BLaER1 treated with 17β-estradiol and CSF1 and Interleukin-3, amounts not matched to agents 10 nM and 100 nM (cell line): ENCODE results near the gene CAPZA2.

Experiments
- H3K27ac ChIP-seq, 11 experiments: shearing (Covaris generic); formaldehyde crosslinking; 2 replicates each; pipeline ENCODE4 v1.8.1; 2022
- H3K27me3 ChIP-seq, 11 experiments: shearing (Covaris generic); formaldehyde crosslinking; 2 replicates each; pipeline ENCODE4 v1.8.1; 2022
- H3K36me3 ChIP-seq, 11 experiments: shearing (Covaris generic); formaldehyde crosslinking; 2 replicates each; pipeline ENCODE4 v1.8.1; 2022
- H3K4me1 ChIP-seq, 10 experiments: shearing (Covaris generic); formaldehyde crosslinking; 2 replicates each; pipeline ENCODE4 v1.8.1; 2022
- H3K4me2 ChIP-seq, 11 experiments: shearing (Covaris generic); formaldehyde crosslinking; 2 replicates each; pipeline ENCODE4 v1.8.1; 2022
- H3K4me3 ChIP-seq, 10 experiments: shearing (Covaris generic); formaldehyde crosslinking; 2 replicates each; pipeline ENCODE4 v1.8.1; 2022
- H3K9ac ChIP-seq, 11 experiments: shearing (Covaris generic); formaldehyde crosslinking; 2 replicates each; pipeline ENCODE4 v1.8.1; 2022
- H3K9me3 ChIP-seq, 11 experiments: shearing (Covaris generic); formaldehyde crosslinking; replicated peaks in 1 of 11; 2 replicates each; pipeline ENCODE4 v1.8.1; 2022
- H4K20me1 ChIP-seq, 11 experiments: shearing (Covaris generic); formaldehyde crosslinking; 2 replicates each; pipeline ENCODE4 v1.8.1; 2022
- Cebpa-rat ChIP-seq, 11 experiments: shearing (Covaris generic); IDR thresholded peaks; 2 replicates each; pipeline ENCODE4 v1.8.1; 2022

The CAPZA2 gene

GRCh38 chr7:116829493-116829892 is 32.9 kb upstream of the CAPZA2 start:
- Histone ChIP-seq H3K36me3 (no peaks in the 10 kb centered on the region), H3K4me1 (peaks cover 0 to 12% (median 0%) of the 10 kb centered on the region in 10 experiments; a peak in 2 of 20 replicates), H3K27me3 (no peaks in the 10 kb centered on the region), H4K20me1 (no peaks in the 10 kb centered on the region), H3K9ac (no peak overlapping the region), H3K4me2 (peak overlapping the region in 2 of 11 experiments; percentile 10 to 27; a peak in 1 of 22 replicates), H3K4me3 (no peak overlapping the region), H3K9me3 (peaks cover 7 to 13% (median 9%) of the 10 kb centered on the region in 11 experiments; a peak in 14 of 22 replicates), H3K27ac (no peak overlapping the region)
- no peak for TF ChIP-seq Cebpa-rat (IDR thresholded peaks at IDR 0.05)

GRCh38 chr7:116832692-116833091 is 29.7 kb upstream of the CAPZA2 start:
- TF ChIP-seq Cebpa-rat (IDR thresholded peaks at IDR 0.05): no peak
- Histone ChIP-seq H3K27me3 (no peaks in the 10 kb centered on the region), H3K4me2 (no peak overlapping the region), H3K27ac (no peak overlapping the region), H3K9ac (no peak overlapping the region), H3K36me3 (no peaks in the 10 kb centered on the region), H3K4me1 (peaks cover 0 to 12% (median 0%) of the 10 kb centered on the region in 10 experiments; a peak in 2 of 20 replicates), H3K9me3 (no peaks in the 10 kb centered on the region), H3K4me3 (no peak overlapping the region), H4K20me1 (no peaks in the 10 kb centered on the region)

GRCh38 chr7:116834815-116835504 is 27.4 kb upstream of the CAPZA2 start:
- H3K27ac ChIP-seq: no peak overlapping the region
- no peak overlapping the region for H3K4me3 ChIP-seq
- no peak for TF ChIP-seq Cebpa-rat (IDR thresholded peaks at IDR 0.05)
- no peaks in the 10 kb centered on the region for H4K20me1 ChIP-seq
- H3K9me3 ChIP-seq: no peaks in the 10 kb centered on the region
- no peaks in the 10 kb centered on the region for H3K27me3 ChIP-seq
- no peak overlapping the region for H3K9ac ChIP-seq
- H3K4me2 ChIP-seq: no peak overlapping the region
- no peaks in the 10 kb centered on the region for H3K36me3 ChIP-seq
- no peaks in the 10 kb centered on the region for H3K4me1 ChIP-seq

- no peak overlapping the region for H3K4me2 ChIP-seq
- no peaks in the 10 kb centered on the region for H4K20me1 ChIP-seq
- no peaks in the 10 kb centered on the region for H3K36me3 ChIP-seq
- no peak overlapping the region for H3K4me3 ChIP-seq
- no peak overlapping the region for H3K9ac ChIP-seq
- no peak for TF ChIP-seq Cebpa-rat (IDR thresholded peaks at IDR 0.05)
- H3K4me1 ChIP-seq: no peaks in the 10 kb centered on the region
- no peaks in the 10 kb centered on the region for H3K27me3 ChIP-seq
- H3K9me3 ChIP-seq: no peaks in the 10 kb centered on the region
- H3K27ac ChIP-seq: no peak overlapping the region
These were observed 26.3 kb upstream of the CAPZA2 start for GRCh38 chr7:116836048-116836447.

- no peak overlapping the region for H3K9ac ChIP-seq
- H3K4me3 ChIP-seq: no peak overlapping the region
- H3K4me1 ChIP-seq: peaks cover 0 to 4% (median 0%) of the 10 kb centered on the region in 10 experiments; a peak in 6 of 20 replicates
- H4K20me1 ChIP-seq: no peaks in the 10 kb centered on the region
- no peaks in the 10 kb centered on the region for H3K36me3 ChIP-seq
- no peak for TF ChIP-seq Cebpa-rat (IDR thresholded peaks at IDR 0.05)
- no peak overlapping the region for H3K4me2 ChIP-seq
- no peak overlapping the region for H3K27ac ChIP-seq
- no peaks in the 10 kb centered on the region for H3K9me3 ChIP-seq
- no peaks in the 10 kb centered on the region for H3K27me3 ChIP-seq
These were observed 25.5 kb upstream of the CAPZA2 start for GRCh38 chr7:116836911-116837310.

GRCh38 chr7:116837586-116837985 is 24.8 kb upstream of the CAPZA2 start:
- Histone ChIP-seq H3K9me3 (no peaks in the 10 kb centered on the region), H3K4me2 (no peak overlapping the region), H3K9ac (no peak overlapping the region), H3K27me3 (no peaks in the 10 kb centered on the region), H3K27ac (no peak overlapping the region), H3K36me3 (no peaks in the 10 kb centered on the region), H4K20me1 (no peaks in the 10 kb centered on the region), H3K4me1 (peaks cover 0 to 11% (median under 1%) of the 10 kb centered on the region in 10 experiments; a peak in 9 of 20 replicates), H3K4me3 (no peak overlapping the region)
- no peak for TF ChIP-seq Cebpa-rat (IDR thresholded peaks at IDR 0.05)

- H3K9ac ChIP-seq: no peak overlapping the region
- no peaks in the 10 kb centered on the region for H3K27me3 ChIP-seq
- peaks cover 0 to 30% (median 10%) of the 10 kb centered on the region in 10 experiments; a peak in 13 of 20 replicates for H3K4me1 ChIP-seq
- TF ChIP-seq Cebpa-rat (IDR thresholded peaks at IDR 0.05): no peak
- no peaks in the 10 kb centered on the region for H4K20me1 ChIP-seq
- no peak overlapping the region for H3K4me3 ChIP-seq
- no peak overlapping the region for H3K27ac ChIP-seq
- H3K4me2 ChIP-seq: no peak overlapping the region
- no peaks in the 10 kb centered on the region for H3K36me3 ChIP-seq
- H3K9me3 ChIP-seq: peaks cover 0 to 5% (median 0%) of the 10 kb centered on the region in 11 experiments; a peak in 1 of 22 replicates
These were observed 22.1 kb upstream of the CAPZA2 start for GRCh38 chr7:116840256-116840655.

- no peak overlapping the region for H3K9ac ChIP-seq
- peaks cover 0 to 5% (median 0%) of the 10 kb centered on the region in 11 experiments; a peak in 1 of 22 replicates for H3K9me3 ChIP-seq
- H3K4me2 ChIP-seq: peak overlapping the region in 4 of 11 experiments; percentile 60 to 77 (median 71); a peak in 8 of 22 replicates
- peak overlapping the region in 2 of 11 experiments; percentile 14 to 62; a peak in 1 of 22 replicates for H3K27ac ChIP-seq
- no peak overlapping the region for H3K4me3 ChIP-seq
- H4K20me1 ChIP-seq: no peaks in the 10 kb centered on the region
- H3K4me1 ChIP-seq: peaks cover 0 to 30% (median 10%) of the 10 kb centered on the region in 10 experiments; a peak in 13 of 20 replicates
- H3K27me3 ChIP-seq: no peaks in the 10 kb centered on the region
- H3K36me3 ChIP-seq: no peaks in the 10 kb centered on the region
- no peak for TF ChIP-seq Cebpa-rat (IDR thresholded peaks at IDR 0.05)
These were observed 20.0 kb upstream of the CAPZA2 start for GRCh38 chr7:116842371-116842770.

GRCh38 chr7:116843378-116843777 is 19.0 kb upstream of the CAPZA2 start:
- no peak for TF ChIP-seq Cebpa-rat (IDR thresholded peaks at IDR 0.05)
- peaks cover 0 to 5% (median 0%) of the 10 kb centered on the region in 11 experiments; a peak in 1 of 22 replicates for H3K9me3 ChIP-seq
- peak overlapping the region in 3 of 11 experiments; percentile 14 to 62 (median 27); a peak in 7 of 22 replicates for H3K27ac ChIP-seq
- no peaks in the 10 kb centered on the region for H3K27me3 ChIP-seq
- H3K4me2 ChIP-seq: peak overlapping the region in 7 of 11 experiments; percentile 23 to 77 (median 60); a peak in 12 of 22 replicates
- peaks cover 0 to 30% (median 10%) of the 10 kb centered on the region in 10 experiments; a peak in 13 of 20 replicates for H3K4me1 ChIP-seq
- no peaks in the 10 kb centered on the region for H4K20me1 ChIP-seq
- H3K36me3 ChIP-seq: no peaks in the 10 kb centered on the region
- no peak overlapping the region for H3K4me3 ChIP-seq
- peak overlapping the region in 2 of 11 experiments; percentile 15 to 30; a peak in 2 of 22 replicates for H3K9ac ChIP-seq
